CD4-positive, alpha-beta T cell treated with Interleukin-15 for 4 hours (primary cell): Measurements from ENCODE around the gene APOL1.
A peak's percentile ranks its signal among the peaks of the same experiment; 100 is the strongest.
"Not testable (repeated sequence)": the region's sequence is repeated elsewhere in the genome, so short reads cannot be mapped to it uniquely, and the experiment has no call there.

Experiments used
- DNase-seq: peaks from one replicate; pipeline ENCODE4 v3.0.0-alpha.2; 2020; ENCODE audit warnings: low spot score

APOL1 gene

DNA sequence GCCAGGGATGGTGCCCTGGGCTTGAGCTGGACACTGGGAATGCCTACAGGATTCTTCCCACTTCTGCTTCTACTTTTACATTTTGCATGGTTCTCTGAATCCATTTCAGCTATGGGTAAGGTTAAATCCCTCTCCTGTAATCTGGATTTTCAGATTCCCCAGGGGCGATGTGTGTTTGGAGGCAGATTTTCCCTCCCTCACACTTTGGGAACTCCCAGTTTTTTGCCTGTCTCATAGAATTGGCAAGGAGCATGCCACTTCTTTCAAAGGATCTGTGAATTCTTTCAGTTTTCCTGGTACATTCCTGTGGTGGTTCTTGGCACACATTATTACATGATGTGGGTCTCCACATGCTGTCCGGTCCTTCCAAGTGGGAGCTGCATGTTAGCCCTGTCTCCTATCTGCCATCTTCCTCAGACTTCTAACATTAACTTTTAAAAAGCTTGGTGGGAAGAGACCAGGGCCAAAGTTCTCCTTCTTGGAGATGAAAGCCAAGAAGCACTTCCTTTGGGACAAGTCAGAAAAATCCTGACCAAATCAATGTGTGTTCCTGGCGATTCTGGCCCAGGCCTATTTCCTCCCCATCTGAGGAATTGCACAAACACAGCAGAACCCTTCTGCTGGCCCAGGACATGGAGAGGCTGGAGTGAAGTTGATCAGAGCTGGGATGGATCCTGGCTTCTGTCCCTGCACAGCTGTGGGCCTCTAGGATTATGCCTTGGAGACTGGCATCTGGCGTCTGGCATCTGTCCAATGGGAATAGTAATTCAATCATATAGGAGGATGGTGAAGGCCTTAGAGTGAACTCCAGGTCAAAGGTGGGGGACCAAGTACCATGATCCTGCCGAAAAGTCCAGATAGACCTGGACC lies 8.2 kb upstream of the APOL1 start:
- no peak for DNase-seq

DNA sequence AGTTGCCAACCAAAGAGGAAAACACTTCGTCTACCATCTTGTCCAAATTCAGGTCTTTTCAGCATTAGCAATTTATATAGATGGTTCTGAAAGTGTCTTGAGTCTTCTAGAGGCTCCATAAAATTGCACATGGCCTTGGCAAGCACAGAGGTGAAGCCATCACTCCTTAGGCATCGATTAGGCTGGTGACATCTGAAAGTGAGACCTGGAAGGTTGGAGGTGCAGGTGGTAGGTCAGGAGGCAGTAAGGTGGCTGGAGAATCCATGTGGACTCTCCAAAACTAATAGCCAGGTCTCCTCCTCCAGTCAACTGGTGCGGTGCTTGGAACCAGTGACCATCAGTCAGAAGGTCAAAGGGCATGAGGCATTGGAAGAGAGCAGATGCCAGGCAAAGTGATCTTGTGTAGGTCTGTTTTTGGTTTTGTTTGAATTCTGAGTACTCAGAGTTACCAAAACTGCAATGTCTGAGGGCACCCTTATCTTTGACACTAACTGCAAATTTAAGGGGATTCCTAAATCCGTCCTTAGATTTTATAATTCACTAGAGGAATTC lies 7.1 kb upstream of the APOL1 start:
- no peak for DNase-seq

DNA sequence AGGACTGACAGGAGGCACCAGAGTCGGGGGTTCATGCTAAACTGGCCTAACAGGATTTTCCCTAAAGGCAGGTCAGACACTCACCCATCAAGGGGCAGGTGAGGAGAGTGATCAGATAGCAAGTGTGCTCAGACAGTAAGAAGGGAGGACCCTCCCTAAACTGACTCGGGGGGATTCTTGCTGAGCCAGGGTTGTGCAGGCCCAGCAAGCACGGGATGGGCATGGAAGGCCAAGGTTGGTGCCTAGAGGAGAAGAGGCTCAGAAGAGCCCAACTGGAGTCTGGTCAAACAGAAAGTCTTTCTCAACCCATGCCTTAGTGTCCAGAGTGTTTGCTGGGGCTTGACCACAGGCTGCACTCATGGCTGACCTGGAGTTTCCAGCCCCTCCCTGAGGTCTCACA lies 6.2 kb upstream of the APOL1 start:
- no peak for DNase-seq

DNA sequence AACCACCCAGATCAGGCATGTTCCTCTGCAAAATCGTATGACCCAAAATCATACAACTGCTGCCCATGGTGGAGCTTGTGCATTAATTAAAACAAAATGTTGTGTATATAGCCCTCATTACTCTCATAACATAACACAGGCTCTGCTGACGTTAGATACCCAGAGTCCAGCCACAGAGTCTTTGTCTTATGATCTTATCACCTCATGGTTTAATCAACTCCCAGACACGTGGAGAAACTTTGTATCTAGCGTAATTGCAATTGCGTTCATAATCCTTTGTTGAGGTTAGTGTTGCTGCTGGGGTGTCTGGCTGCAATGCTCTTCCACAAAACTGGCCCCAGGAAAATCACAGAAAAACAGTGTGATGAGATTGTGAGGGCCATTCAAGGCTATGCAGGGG lies 5.0 kb upstream of the APOL1 start:
- no peak for DNase-seq

DNA sequence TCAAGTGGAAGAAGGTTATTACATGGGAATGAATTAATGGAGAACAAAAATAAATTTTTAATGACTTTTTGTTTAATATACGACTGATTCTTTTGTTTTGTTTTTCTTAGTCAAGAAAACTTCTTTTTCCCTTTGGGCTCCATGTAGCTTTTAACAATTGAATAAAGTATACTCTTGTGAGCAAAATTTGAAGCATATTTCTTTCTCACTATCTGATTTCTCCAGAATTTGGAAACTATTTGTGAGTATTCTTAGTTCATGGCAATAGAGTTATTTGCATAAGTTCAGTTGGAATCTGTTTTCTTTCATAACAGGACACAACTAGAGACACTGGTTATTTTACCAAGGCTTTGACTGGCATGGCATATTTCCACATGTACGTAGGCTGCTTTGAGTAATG lies 3.8 kb upstream of the APOL1 start:
- no peak for DNase-seq

DNA sequence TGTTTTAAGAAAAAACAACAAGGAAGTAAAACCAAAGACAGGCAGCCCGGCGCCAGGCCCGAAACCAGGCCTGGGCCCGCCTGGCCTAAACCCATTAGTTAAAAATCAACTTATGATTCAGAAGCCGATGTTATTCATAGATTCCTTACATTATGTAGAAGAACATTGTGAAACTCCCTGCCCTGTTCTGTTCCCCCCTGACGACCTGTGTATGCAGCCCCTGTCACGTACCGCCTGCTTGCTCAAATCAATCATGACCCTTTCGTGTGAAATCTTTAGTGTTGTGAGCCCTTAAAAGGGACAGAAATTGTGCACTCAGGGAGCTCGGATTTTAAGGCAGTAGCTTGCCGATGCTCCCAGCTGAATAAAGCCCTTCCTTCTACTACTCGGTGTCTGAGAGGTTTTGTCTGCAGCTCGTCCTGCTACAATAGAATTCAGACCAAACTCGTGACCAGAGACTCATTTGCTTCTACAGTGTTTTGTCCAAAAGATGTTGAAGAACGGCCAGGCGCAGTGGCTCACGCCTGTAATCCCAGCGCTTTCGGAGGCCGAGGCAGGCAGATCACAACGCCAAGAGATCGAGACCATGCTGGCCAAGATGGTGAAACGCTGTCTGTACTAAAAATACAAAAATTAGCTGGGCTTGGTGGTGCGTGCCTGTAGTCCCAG lies 2.5 kb upstream of the APOL1 start:
- DNase-seq: not testable (repeated sequence)

DNA sequence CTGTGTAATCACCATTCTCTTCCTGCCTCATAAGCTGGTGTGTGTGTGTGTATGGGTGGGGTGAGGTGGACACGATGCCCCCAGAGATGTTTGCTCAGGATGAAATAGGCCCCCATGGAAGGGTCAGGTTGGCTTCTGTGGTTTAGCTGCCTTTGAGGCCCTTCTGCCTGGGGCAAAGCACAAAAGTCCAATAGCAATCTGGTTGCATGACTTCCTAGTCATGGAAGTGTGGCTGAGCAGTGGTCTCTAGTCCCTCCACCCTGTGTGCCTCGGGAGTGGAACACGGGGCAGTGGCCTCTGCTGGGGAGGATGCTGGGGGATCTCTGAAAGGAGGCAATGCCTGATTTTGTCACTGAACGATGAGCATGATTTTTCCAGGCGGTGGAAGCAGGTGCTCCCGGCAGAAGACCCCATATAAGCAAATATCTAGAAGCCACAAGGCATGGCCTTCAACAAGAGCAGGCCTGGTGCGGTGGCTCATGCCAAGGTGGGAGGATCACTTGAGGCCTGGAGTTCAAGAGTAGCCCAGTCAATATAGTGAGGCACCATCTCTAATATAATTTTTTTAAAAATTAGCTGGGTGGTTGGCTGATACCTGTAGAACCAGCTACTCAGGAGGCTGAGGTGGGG lies 839 bp upstream of the APOL1 start:
- DNase-seq: not testable (repeated sequence)

DNA sequence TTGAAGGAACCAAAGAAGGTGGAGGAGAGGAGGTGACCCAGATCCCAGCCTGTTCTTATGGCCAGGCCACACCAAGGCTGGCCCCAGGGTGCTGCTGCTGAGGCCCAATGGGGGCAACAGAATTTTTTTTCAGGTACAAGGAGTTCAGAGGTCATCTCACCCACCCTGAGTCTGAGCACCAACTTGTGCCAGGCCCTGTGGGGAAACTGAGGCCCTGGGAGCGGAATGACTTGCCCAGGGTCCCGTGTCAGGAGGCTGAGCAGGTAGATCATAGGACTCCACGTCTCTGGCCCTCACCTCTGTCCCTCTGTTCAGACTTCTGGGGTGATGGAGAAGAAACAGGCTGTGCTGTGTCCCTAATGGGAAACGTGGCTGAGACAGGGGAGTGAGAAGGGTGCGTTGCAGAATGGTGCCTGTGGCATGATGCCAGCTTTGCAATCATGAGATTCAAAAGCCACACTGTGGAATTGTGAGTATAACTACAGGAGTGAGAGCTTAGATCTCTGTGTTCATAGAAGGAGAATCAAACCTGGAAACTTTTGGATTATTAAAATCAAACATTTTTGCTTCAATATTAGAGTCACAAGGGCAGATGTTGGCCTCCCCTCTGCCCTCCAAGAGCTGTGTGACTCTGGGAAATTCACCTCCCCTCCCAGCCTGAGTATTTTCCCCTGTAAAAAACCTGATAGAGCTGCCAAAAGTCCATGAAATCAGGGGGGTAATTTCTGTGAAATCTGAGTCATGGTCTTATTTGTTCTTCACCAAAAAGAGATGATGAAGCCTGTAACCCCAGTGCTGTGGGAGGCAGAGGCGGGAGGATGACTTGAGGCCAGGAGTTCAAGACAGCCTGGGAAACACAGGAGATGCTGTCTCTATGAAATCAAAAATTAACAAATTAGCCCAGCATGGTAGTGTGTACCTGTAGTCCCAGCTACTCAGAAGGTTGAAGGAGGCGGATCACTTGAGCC lies 874 bp downstream of the APOL1 start:
- peak; percentile 55 for DNase-seq

DNA sequence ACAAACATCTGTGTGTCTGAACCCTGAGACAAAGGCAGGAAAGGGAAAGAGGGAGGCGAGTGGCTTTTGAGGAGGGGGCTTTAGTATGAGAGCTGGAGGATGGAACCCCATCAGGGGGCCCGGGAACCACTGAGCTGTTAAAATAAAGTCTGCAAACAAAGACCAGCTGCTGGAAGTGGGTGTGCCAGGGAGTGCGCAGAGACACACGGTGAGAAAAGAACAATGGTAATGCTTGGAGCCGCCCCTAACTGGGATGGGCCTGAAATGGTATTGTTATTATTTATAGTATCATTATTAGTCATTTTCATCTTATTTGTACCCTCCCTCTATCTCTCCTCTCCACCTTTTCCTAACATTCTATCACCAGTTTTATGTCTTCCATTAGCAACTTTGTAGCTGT lies 2.6 kb downstream of the APOL1 start:
- DNase-seq: not testable (repeated sequence)

DNA sequence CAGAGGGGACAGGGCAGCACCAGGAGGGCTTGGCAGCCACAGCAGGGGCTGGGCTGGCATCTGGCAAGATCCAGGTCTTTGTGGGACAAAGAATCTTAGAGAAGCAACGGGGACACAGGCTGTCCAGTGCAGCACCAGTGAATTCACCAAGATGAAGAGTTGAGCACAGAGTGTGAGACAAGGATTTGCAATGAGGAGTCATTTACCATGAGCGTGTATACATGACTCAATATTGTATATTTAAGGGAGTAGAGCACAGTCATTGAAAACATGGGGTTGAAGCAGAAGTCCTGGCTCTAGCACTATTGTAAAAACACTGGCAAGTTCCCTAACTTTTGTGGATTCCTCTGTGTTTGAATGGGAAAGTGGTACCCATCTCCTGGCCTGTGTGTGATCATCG lies 3.5 kb downstream of the APOL1 start:
- no peak for DNase-seq

DNA sequence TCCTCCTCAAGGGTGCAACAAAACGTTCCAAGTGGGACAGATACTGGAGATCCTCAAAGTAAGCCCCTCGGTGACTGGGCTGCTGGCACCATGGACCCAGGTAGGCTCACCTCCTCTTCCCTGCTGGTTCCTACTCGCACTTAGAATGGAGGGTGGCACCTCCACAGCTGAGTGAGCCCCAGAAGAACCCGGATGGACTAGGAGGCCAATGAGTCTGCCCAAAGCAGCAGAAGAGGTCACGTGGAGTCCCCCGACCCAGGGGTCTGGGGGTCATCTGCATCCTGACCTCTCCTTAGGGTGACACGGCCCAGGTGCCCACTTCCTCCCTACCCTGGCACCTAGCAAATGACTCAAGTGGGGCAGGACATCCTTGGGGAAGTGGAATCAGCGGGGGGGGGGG lies 4.4 kb downstream of the APOL1 start:
- DNase-seq: no peak

DNA sequence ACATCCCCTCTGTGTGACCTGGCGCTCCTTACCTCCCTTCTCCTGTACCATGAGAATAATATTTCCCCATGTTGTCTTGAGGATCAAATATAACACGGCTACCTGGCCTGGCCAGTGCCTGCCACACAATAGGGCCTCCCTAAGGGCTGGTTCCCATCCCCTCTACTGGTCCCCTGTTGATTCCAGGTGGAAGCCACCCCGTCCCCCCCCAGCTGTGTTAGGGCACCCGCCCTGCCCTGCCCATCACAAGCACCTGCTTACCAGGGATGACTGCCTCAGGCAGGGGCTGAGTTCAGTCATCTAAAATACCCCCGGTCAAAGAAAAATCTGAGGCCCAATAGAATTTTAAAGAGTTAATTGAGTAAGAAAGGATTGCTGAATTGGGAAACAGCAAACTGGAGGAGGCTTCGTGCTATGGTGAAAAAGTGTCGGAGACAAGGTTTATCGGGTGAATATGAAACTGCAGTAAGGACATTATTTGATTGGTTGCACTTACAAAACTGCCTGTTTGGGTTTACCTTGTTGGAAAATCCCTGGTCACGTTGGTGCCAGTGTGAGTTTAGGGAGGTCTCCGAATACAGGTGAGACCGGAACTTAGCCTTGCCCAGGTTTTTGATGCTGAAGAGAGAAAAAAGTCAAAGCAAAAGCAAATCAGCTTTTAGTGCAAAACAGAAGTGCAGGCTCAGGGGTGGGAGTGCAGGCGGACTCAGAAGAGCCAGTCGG lies 5.2 kb downstream of the APOL1 start:
- DNase-seq: no peak

DNA sequence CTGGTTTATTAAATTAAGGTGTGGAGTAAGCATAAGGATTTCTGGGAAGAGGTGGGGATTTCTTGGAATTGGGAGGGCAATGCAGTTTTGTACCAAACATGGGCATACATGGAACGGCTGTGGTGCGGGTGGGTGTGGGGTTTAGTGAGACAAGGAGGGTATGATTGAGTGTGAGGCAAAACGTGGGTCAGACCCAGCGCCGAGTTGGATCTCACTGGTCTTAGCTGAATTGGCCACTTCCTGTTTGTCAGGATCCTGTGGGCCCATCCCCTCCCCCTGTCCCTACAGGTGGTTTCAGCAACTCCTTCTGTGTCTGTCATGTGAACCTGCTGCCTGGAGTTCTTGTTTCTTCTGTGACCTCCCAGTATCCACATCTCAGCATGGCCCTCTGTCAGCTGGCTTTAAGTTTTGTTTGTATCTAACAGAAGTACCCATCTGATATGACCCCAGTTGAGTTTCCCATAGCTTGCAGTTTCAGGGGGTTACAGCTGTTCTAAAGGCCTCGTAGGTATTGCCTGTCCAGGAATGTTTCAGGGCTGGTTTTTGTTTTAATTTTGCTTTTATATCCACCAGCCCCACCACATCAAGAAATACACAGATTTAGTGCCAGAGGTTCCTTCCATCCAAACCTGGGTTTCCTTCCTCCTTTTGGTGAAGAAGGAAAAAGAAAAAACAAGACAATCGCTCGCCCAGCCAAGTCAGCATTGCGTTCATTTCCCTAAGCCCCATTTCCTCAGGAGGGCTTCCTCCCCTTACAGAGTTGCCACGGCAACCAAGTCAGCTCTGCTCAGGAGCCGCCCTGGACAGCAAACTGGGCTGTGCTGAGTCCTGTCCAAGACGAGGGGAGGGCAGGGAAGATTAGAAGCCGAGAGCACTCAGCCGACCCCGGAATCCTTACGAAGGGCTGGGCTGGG lies 6.0 kb downstream of the APOL1 start:
- peak; percentile 51 for DNase-seq

DNA sequence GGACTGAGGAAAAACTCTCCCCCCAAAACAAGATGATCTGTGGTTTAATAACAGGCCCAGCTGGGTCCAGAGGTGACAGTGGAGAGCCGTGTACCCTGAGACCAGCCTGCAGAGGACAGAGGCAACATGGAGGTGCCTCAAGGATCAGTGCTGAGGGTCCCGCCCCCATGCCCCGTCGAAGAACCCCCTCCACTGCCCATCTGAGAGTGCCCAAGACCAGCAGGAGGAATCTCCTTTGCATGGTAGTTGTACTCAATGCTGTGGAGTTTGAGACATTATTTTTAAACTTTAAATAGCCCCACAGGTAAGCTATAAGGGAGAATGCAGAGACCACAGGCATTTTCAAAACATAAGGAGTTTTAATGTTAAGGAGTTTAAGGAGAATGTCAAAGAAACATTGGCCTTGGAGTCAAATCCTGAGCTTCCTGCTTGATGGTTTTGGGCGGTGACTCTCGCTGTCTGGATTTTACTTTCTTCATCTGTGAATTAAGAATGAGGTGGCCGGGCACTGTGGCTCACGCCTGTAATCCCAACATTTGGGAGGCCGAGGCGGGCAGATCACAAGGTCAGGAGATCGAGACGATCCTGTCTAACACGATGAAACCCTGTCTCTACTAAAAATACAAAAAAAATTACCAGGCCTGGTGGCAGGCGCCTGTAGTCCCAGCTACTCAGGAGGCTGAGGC lies 6.8 kb downstream of the APOL1 start:
- no peak for DNase-seq

DNA sequence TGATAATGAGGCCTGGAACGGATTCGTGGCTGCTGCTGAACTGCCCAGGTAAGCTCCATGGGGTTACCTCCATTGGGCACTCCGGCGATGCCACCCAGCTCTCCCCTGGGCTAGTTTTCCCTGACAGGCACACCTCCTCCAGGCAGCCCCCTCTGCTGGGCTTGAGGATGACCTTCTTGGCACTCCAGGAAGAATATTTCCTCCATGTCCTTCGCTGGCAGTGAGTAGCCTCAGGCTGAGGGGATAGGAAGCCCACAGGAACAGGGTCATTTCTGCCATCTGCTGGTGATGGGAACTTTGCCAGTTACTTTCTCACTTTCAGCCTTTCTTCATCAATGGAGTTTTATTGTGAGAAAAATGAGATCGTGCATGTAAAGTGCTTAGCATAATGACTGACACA lies 8.7 kb downstream of the APOL1 start:
- not testable (repeated sequence) for DNase-seq

DNA sequence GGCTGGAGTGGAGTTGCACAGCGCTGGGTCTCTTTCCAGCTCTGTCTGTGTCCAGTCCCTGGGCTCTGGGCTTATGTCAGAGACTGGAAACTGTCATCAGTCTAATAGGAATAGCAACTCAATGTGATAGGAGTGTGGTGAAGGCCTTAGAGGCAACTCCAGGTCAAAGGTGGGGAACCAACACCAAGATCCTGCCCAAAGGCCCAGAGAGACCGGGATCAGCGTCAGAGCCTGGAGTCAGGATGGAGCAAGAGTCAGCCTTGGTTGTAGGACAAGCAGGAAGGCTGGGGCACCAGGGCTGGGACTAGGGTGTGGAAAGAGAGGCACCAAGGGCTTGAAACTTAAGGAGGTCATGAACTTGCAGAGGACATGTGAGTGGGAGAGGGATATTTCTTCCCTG lies 9.4 kb downstream of the APOL1 start:
- DNase-seq: not testable (repeated sequence)

DNA sequence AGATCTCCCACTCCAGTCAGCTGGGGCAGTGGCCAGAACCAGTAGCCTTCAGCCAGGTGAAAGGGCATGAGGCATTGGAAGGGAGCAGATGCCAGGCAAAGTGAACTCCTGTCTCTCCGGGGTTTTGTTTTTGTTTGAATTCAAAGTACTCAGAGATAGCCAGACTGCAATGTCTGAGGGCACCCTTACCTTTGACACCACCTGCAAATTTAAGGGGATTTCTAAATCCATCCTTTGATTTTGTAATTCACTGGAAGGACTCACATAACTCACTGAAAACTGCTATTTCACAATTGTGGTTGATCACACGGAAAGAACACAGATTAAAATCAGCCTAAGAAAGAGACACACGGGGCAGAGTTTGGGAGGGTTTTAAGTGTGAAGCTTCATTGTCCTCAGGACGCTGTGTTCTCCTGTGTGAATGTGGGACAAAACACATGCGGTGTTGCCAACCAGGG lies 10.3 kb downstream of the APOL1 start:
- DNase-seq: not testable (repeated sequence)

DNA sequence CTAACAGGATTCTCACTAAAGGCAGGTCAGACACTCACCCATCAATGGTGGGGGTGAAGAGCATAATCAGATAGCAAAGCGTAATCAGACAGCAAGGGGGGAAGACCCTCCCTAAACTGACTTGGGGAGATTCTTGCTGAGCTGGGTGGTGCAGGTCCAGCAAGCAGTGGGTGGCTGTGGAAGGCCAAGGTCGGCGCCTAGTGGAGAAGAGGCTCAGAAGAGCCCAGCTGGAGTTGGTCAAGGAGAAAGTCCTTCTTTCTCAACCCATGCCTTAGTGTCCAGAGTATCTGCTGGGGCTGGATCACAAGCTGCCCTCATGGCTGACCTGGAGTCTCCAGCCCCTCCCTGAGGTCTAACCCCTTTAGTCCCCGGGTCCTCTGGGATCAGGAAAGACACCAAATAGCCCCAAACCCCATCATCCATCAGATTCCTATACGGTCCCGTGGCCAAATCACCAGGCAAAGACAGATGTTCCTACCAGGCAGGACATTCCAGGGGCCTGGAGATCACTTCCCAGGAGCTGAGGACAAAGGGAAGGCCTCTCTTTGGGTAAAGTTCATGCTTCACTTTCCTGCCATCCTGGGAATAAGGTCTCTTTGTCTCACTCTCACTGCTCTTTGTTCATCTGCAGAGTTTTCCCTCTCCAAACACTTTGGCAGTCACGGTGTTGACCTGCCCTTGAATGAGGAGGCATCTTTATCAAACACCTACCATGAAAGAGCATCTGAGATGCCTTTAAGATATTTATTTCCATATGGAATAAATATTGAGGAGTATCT lies 11.1 kb downstream of the APOL1 start:
- DNase-seq: not testable (repeated sequence)
